GM19023 (cell line): ENCODE results near the gene CCL18.
"Not testable (repeated sequence)": the region's sequence is repeated elsewhere in the genome, so short reads cannot be mapped to it uniquely, and the experiment has no call there.

Experiments used
- ATAC-seq: cut with Tn5 transposase; IDR thresholded peaks from one replicate; pipeline ENCODE4 v1.9.1; 2021; ENCODE audit warnings: mild to moderate bottlenecking, moderate library complexity; ENCODE audit not compliant: unreplicated experiment

Gene CCL18

GRCh38 chr17:36070427-36070826 lies 6.4 kb downstream of the CCL18 start:
- ATAC-seq: no peak

- no peak for ATAC-seq
Observed at GRCh38 chr17:36071751-36072150, 7.7 kb downstream of the CCL18 start.

GRCh38 chr17:36072431-36073121 lies 8.5 kb downstream of the CCL18 start:
- ATAC-seq: no peak

- ATAC-seq: no peak
Observed at GRCh38 chr17:36074365-36074764, 10.3 kb downstream of the CCL18 start.

GRCh38 chr17:36081681-36082471 lies 17.8 kb downstream of the CCL18 start:
- peak; percentile 47 for ATAC-seq

GRCh38 chr17:36082482-36083120 lies 18.5 kb downstream of the CCL18 start:
- ATAC-seq: peak; percentile 54

GRCh38 chr17:36083691-36084090 lies 19.6 kb downstream of the CCL18 start:
- ATAC-seq: not testable (repeated sequence)

GRCh38 chr17:36085765-36086164 lies 21.7 kb downstream of the CCL18 start:
- no peak for ATAC-seq

GRCh38 chr17:36086791-36087190 lies 22.7 kb downstream of the CCL18 start:
- no peak for ATAC-seq

- ATAC-seq: not testable (repeated sequence)
Observed at GRCh38 chr17:36087471-36087870, 23.4 kb downstream of the CCL18 start.

GRCh38 chr17:36087897-36088572 lies 24.0 kb downstream of the CCL18 start:
- not testable (repeated sequence) for ATAC-seq

- no peak for ATAC-seq
Observed at GRCh38 chr17:36088670-36089338, 24.7 kb downstream of the CCL18 start.

GRCh38 chr17:36089339-36089865 lies 25.3 kb downstream of the CCL18 start:
- no peak for ATAC-seq

GRCh38 chr17:36089888-36090836 lies 26.1 kb downstream of the CCL18 start, which contains the start of gene CCL3:
CCL3 (minus strand) TSS chr17:36090143; CDS start chr17:36090058, 85 bp downstream.
- peak; percentile 74 for ATAC-seq

- ATAC-seq: no peak
Observed at GRCh38 chr17:36092230-36092629, 28.2 kb downstream of the CCL18 start.

GRCh38 chr17:36092715-36093114 lies 28.6 kb downstream of the CCL18 start:
- not testable (repeated sequence) for ATAC-seq

- ATAC-seq: no peak
Observed at GRCh38 chr17:36094232-36094631, 30.2 kb downstream of the CCL18 start.

- no peak for ATAC-seq
Observed at GRCh38 chr17:36094746-36095145, 30.7 kb downstream of the CCL18 start.

- no peak for ATAC-seq
Observed at GRCh38 chr17:36095992-36096391, 31.9 kb downstream of the CCL18 start.
